TTC549 (cell line): ENCODE results near the gene PLCD3.

Source experiments
- FAIRE-seq: peaks from 2 replicates; lab custom pipeline; 2012; peaks lifted over from hg19 to GRCh38; lab: Jason Lieb, UNC

Gene PLCD3

GRCh38 chr17:45116434-45117016 lies 15.8 kb downstream of the PLCD3 start:
- FAIRE-seq = no peak

DNA sequence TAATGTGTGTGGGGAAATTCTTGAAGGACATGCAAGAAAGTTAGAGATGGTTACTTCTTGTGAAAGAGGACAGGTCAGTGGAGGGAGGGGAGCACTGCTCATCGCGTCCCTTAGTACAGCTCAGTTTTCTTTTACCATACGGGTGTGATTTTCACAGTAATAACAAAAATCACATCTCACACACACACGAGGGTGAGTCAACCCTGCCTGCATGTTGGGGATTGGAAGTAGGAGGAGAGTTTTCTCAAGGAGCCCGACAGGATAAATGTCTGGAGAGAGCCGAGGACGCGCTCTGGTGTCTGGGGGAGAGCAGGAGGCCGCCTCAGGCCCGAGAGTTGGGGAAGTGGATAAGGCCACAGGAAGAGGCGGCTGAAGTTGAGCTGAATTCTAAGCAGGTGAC lies 16.4 kb downstream of the PLCD3 start:
- FAIRE-seq = no peak

DNA sequence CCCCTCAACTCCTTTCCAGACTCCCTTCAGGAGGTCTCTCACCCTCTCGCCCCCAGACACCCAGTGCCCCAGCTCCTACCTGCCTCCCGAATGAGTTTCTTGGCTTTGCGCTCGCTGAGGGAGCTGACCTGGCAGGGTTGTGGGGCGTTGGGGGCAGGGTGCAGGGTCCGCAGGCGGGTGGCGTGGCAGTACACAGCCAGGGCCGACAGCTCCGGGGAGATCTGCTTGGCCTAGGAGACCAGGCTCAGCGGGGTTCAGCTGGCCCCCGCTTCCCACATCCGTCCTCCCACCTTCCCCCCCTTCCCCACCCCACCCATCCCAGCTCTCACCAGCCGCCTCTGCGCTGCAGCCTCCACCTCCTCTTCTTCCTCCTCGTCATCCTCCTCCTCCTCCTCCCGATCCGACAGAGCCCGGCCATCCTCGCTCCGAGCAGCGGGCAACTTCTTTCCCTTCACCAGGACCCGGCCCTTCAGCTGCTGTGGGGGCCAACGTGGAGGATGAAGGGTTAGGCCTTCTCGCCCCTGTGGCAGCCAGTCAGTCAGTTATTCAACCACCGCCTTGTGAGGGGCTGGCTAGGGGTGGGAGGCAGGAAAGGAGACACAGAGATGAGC lies 17.2 kb downstream of the PLCD3 start:
- FAIRE-seq = no peak

GRCh38 chr17:45114117-45114932 lies 18.0 kb downstream of the PLCD3 start:
- FAIRE-seq = no peak

GRCh38 chr17:45113424-45113754 lies 18.9 kb downstream of the PLCD3 start:
- FAIRE-seq = no peak

GRCh38 chr17:45112559-45113423 lies 19.5 kb downstream of the PLCD3 start:
- no peak for FAIRE-seq

DNA sequence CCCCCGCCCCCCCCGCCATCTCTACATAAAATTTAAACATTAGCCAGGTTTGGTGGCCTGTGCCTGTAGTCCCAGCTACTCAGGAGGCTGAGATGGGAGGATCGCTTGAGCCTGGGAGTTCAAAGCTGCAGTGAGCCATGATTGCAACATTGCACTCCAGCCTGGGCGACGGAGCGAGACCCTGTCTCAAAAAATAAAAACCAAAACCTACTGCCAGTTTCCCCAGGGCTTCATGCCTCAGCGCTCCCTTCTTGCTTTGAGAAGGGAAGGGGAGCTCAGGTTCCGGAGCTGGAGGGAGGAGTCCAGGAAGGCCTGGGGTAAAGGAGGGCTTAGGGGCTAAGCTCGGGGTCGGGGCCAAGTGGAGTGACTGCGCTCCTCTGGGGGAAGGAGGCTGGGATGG lies 20.5 kb downstream of the PLCD3 start:
- FAIRE-seq = no peak

GRCh38 chr17:45110676-45111611 lies 21.4 kb downstream of the PLCD3 start:
- no peak for FAIRE-seq

GRCh38 chr17:45108595-45109521 lies 23.5 kb downstream of the PLCD3 start:
- FAIRE-seq = no peak

GRCh38 chr17:45108051-45108450 lies 24.3 kb downstream of the PLCD3 start:
- FAIRE-seq = no peak

- FAIRE-seq = no peak
Measured at GRCh38 chr17:45107293-45108010, 24.9 kb downstream of the PLCD3 start.

DNA sequence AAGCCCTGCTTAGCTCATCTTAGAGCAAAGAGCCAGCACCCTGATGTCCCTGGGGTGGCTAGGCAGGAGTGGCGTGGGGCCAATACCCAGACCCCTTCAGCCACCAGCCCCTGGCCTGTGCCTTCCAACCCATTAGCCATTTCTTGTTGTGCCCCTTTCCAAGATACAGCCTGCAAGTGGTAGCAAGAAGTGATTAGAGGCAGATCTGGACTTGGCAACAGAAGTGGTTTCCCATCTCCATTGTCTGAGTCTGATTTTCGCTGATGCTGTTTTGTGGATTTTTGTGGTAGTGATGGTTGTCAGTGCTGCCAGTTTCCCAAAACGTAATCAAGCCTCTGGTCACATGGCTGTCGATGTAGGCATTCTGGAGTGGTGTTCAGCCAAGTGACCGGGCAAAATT lies 25.7 kb downstream of the PLCD3 start:
- no peak for FAIRE-seq

- no peak for FAIRE-seq
Measured at GRCh38 chr17:45106096-45106495, 26.2 kb downstream of the PLCD3 start.

DNA sequence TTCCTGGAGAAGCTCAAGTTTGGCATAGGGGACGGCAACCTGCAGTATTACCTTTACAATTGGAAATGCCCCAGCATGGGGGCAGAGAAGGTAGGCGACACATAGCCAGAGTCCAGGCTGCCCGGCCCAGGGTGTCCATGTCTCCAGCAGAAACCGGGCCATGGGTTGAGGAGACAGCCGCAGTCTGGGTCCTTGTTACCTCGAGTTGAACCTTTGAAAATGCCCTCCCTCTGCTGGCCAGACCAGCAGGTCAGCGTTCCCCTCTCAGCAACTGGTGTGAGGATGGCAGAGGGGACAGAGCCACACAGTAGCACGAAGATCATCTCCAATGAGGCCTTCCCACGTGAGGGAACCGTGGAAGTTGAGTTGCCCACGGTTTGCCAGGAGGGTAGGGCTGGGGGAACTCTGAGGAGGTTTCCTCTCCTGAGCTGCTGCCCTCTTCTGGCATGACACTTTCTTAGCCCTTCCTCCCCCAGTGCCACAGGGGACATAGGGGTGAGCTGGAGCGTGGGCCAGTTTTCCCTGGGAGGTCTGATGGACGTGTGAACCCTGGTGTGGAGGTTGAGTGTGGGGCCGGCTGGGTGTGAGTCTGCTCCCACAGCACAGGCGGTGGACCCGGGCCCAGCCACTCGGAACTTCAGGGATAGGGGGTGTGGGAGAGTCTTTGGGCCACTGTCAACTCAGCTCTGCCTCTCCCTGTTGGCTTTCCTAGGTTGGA lies 27.2 kb downstream of the PLCD3 start:
- no peak for FAIRE-seq

DNA sequence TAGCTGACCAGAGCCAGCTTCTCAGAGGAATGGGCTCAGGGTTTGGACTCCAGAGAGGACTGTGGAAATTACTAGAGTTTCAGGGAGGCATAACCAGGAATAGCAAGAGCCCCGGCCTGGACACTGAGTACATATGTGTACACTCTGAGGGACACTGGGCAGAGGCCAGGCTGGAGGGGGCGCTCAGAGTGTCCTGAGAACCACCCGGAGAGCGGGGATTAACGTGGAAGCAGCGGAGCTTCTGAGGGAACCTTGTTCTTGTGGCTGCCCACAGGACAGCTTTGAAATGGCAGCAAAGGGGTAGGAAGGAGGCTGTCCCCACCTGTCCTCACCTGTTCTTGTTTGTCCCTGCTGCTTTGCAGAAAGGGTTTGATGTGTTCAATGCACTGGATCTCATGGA lies 27.8 kb downstream of the PLCD3 start:
- no peak for FAIRE-seq

- FAIRE-seq = no peak
Measured at GRCh38 chr17:45104029-45104428, 28.3 kb downstream of the PLCD3 start.

DNA sequence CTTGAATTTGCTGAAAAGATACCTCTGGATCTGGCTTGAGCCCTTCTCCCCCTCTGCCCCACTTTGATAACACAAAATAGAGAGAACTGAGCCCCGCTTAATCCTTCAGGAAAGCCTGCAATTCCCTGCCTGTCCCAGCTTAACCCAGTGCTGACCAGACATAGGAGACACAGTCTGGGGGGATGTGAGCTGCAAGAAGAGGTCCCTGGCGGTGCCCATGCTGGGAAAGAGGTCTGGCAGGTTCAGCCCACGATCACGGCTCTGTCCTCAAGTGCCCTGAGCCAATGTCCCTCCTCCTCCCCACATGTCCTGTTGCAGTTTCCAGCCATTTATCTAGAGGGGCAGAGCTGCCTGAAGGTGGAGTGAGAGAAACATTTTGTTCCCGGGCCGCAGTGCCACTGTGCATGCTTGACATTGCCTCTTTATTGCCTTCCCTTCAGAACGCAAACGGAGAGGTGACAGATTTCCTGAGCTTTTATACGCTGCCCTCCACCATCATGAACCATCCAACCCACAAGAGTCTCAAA lies 29.0 kb downstream of the PLCD3 start:
- no peak for FAIRE-seq

- FAIRE-seq = no peak
Measured at GRCh38 chr17:45102856-45103255, 29.5 kb downstream of the PLCD3 start.
